ENCODE measurements around the gene CHRM1. TPM values are rescaled to one million over a fixed set of nuclear protein-coding genes. Genes with fewer than 3 reads are reported as not detected.

CHRM1 gene
- total RNA-seq, 1 experiment from 2014 or later = 0.41 TPM

DNA sequence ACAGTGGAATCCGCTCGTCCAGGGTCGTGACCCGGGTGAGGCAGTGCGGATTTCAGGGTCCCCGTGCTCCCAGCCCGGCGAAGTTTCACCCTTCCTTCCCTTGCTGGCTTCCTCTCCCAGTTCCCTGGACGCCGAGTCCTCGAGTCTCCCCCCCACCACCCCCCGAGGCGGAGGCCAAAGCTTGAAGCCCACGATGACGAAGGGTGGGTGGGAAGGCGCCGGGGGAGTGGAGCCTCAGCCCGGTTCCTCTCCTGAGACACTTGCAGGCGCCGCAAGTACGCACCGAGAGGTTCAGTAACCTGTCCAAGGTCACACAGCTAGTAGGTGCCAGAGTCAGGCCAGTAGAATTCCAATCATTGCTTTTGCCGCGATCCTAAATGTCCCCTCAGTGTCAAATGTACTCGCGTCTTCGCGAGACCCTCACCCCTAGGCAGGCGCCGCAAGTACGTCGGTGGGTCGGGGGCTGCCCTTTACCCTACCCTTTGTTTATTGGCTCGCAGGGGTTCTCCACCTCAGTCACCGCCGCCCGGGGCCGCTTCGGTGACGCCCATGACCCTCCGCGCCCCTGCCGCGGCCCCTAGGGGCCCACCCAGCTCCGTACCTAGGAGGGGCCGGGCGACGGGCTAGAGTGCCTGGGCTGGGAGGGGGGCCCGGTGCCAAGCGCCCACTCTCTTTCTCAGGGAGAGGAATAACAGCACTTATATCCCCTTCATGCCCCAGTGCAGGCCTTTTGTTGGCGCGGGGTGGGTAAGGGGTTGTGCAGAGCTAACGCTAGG lies 5.7 kb upstream of the CHRM1 start:
- BruUV-seq (replicated peaks) = no TSS peak
- no peak for DNase-seq (ENCODE audit: low spot score)
- no peaks in the 10 kb centered on the region for H3K27me3 ChIP-seq (replicated peaks; ENCODE audit: insufficient read depth, low read depth, low read length, poor library complexity)
- H3K4me1 ChIP-seq (ENCODE audit: insufficient read depth, low read length, poor library complexity, severe bottlenecking) = peaks cover 18% of the 10 kb centered on the region
- H3K4me3 ChIP-seq (ENCODE audit: low read depth, low read length, poor library complexity, severe bottlenecking) = no peak overlapping the region
- H3K36me3 ChIP-seq (ENCODE audit: insufficient read depth, low read length, poor library complexity, severe bottlenecking) = no peaks in the 10 kb centered on the region
- no peaks in the 10 kb centered on the region for H3K9me3 ChIP-seq (ENCODE audit: low read depth, low read length, poor library complexity, severe bottlenecking)
- TF ChIP-seq EZH2 (IDR thresholded peaks at IDR 0.05; ENCODE audit: borderline replicate concordance, low read depth, low read length, poor library complexity, severe bottlenecking) (no peak), CTCF (conservative IDR thresholded peaks at IDR 0.05; ENCODE audit: low read depth, low read length) (no peak)
- H3K27ac ChIP-seq (ENCODE audit: low read depth, low read length, poor library complexity, severe bottlenecking) = no peak overlapping the region
- POLR2A ChIA-PET (ENCODE audit: low non-redundant PET) = no interaction called here
- CTCF ChIA-PET = no interaction called here
- intact Hi-C loops (cut with micrococcal nuclease; ENCODE audit: unreplicated experiment) = no loop called here

GRCh38 chr11:62925745-62926679 lies 4.8 kb upstream of the CHRM1 start:
- POLR2A ChIA-PET (ENCODE audit: low non-redundant PET) = no interaction called here
- Histone ChIP-seq H3K9me3 (ENCODE audit: low read depth, low read length, poor library complexity, severe bottlenecking) (no peaks in the 10 kb centered on the region), H3K4me1 (ENCODE audit: insufficient read depth, low read length, poor library complexity, severe bottlenecking) (peaks cover 26% of the 10 kb centered on the region), H3K36me3 (ENCODE audit: insufficient read depth, low read length, poor library complexity, severe bottlenecking) (no peaks in the 10 kb centered on the region), H3K27ac (ENCODE audit: low read depth, low read length, poor library complexity, severe bottlenecking) (no peak overlapping the region), H3K27me3 (replicated peaks; ENCODE audit: insufficient read depth, low read depth, low read length, poor library complexity) (no peaks in the 10 kb centered on the region), H3K4me3 (ENCODE audit: low read depth, low read length, poor library complexity, severe bottlenecking) (no peak overlapping the region)
- intact Hi-C loops (cut with micrococcal nuclease; ENCODE audit: unreplicated experiment) = no loop called here
- no peak for DNase-seq (ENCODE audit: low spot score)
- TF ChIP-seq CTCF (conservative IDR thresholded peaks at IDR 0.05; ENCODE audit: low read depth, low read length) = no peak
- TF ChIP-seq EZH2 (IDR thresholded peaks at IDR 0.05; ENCODE audit: borderline replicate concordance, low read depth, low read length, poor library complexity, severe bottlenecking) = no peak
- CTCF ChIA-PET = no interaction called here
- no TSS peak for BruUV-seq (replicated peaks)

- ChIA-PET POLR2A (ENCODE audit: low non-redundant PET) (no interaction called here), CTCF (no interaction called here)
These were observed 4.1 kb upstream of the CHRM1 start for GRCh38 chr11:62925308-62925707.

More at GRCh38 chr11:62925308-62925707, 4.1 kb upstream of the CHRM1 start:
- H3K27me3 ChIP-seq (replicated peaks; ENCODE audit: insufficient read depth, low read depth, low read length, poor library complexity) = no peaks in the 10 kb centered on the region
- no peak for DNase-seq (ENCODE audit: low spot score)
- H3K4me3 ChIP-seq (ENCODE audit: low read depth, low read length, poor library complexity, severe bottlenecking) = no peak overlapping the region
- no peak for TF ChIP-seq EZH2 (IDR thresholded peaks at IDR 0.05; ENCODE audit: borderline replicate concordance, low read depth, low read length, poor library complexity, severe bottlenecking)
- no peak for TF ChIP-seq CTCF (conservative IDR thresholded peaks at IDR 0.05; ENCODE audit: low read depth, low read length)
- no peaks in the 10 kb centered on the region for H3K36me3 ChIP-seq (ENCODE audit: insufficient read depth, low read length, poor library complexity, severe bottlenecking)
- BruUV-seq (replicated peaks) = no TSS peak
- H3K9me3 ChIP-seq (ENCODE audit: low read depth, low read length, poor library complexity, severe bottlenecking) = no peaks in the 10 kb centered on the region
- H3K4me1 ChIP-seq (ENCODE audit: insufficient read depth, low read length, poor library complexity, severe bottlenecking) = peaks cover 28% of the 10 kb centered on the region
- intact Hi-C loops (cut with micrococcal nuclease; ENCODE audit: unreplicated experiment) = no loop called here
- H3K27ac ChIP-seq (ENCODE audit: low read depth, low read length, poor library complexity, severe bottlenecking) = no peak overlapping the region
